GM21737 (cell line): Measurements from ENCODE around the gene SMIM41.

Source experiments
- ATAC-seq: cut with Tn5 transposase; IDR thresholded peaks from one replicate; pipeline ENCODE4 v1.9.1; 2021; ENCODE audit warnings: mild to moderate bottlenecking, moderate library complexity; ENCODE audit not compliant: unreplicated experiment

The SMIM41 gene

DNA sequence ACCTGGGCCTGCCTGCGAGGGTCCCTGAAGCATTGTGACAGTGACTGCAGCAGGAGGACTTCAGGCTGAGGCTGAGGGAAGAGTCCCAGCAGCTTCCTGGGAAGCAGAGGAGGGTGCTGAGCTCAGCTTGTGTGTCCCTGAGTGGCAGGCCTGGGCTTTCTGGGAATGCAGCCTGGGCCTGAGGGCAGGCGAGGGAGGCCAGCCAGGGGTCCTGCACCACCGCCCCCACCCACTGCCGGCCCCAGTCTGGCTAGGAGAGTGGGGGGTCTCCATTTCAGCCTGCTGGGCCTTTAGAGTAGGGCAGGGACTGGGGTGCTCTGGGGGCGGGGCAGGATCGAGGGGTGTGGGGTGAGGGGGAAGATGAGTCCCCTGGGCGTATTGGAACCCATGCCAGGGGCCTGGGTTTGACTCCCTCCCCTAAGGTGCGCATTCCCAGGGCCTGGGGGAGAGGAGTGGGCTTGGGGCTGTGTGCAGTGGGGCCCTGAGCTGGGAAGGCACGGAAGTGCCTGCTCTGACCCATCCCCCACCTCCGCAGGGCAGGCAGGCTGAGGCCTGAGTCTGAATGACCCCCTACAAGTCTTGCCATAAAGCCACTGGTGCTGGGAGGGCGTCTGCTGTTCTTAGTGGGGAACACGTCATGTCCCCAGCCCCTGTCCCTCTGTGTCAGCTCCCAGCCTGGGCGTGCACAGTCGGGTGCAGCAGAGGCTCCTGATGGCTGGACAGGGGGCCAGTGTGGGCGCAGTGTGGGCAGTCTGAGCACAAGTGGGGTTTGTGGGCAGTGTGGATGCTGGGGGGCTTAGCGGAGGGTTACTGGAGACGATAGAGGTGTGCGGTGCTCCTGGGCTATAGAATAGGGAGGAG is 66.0 kb downstream of the SMIM41 start:
- ATAC-seq, result no peak

DNA sequence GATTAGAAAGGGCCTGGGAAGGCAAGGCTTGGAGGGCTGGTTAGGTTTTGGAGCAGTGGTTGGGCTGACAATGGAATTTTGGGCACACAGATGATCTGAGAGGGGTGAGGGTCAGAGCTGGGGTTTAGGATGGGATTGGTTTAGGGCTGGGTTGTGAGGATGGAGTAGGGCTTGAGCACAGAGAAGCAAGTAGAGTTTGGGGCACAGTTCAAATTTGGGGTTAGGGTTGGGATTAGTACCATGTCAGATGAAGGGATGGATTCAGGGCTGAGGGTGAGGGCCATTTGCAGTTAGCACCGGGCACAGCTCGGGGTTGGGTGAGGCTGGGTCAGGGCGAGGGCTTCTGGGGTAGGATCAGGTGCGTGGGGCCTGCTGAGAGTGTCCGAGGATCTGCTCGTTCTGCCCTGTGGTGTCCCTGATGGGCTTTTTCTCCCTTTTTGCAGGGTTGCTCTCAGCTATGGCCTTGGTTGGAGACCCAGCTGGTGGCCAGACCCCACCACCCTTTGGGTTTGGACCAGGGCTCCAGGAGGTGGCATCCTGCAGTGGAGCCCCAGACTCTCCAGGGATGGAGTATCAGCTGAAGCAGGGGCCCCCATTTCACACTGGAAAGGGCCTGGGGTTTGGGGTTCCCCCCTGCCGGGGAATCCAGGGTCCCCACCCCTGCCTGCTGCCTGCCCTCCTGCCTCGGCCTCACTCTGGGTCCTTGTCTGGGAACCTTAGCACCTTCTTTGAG is 66.8 kb downstream of the SMIM41 start:
- ATAC-seq, result no peak

DNA sequence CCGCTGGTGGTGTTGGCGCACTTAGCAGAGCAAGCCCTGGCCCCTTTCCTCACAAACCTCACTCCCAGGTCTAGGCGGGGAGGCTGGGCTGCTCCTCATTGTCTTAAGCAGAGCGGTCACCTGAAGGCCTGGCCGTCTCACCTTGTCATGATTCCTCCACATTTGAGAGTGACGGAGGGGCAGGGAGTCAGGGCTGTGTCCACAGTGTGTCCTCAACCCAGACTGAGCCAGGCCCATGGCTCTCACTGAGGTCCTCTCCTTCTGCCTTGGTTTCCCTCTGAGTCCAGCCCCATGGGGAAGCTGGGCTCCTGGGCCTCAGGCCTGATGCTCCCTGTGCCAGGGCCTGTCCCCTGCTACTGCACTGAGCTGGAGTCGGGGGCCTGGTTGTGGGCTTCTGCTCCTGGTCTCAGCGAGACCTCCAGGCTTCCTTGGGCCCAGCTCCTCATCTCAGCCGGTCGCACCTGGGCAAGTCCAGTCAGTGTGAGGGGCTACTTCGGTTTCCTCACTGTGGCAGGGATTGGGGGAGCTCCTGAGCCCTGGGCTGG is 67.4 kb downstream of the SMIM41 start:
- no peak for ATAC-seq

DNA sequence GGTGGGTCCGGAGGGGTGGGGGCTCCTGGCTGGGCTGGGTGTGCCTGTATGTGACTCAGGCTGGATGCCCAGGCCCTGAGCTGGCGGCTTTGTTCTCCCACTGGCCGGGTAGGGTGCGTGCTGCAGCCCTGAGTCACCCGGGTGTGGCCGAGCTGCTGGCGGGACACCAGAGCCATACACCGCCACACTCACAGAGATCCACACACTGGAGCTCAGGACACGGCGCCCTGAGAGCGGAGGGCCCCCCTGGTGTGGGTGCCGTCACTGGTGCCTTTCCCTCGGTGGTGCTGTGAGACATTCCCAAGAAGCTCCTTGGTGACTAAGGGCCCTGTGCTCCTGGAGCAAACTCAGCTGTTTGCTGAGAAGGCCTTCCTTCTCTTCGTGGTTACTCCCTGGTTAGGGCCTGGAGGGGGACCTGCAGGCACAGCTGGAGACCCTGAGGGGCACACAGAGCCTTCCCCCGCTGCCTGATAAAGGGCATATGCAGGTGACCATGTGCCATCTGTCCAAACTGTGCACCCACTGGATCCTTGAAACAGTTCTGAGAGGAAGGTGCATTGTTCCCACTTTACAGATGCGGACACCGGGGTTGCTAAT is 68.0 kb downstream of the SMIM41 start:
- ATAC-seq, result no peak

DNA sequence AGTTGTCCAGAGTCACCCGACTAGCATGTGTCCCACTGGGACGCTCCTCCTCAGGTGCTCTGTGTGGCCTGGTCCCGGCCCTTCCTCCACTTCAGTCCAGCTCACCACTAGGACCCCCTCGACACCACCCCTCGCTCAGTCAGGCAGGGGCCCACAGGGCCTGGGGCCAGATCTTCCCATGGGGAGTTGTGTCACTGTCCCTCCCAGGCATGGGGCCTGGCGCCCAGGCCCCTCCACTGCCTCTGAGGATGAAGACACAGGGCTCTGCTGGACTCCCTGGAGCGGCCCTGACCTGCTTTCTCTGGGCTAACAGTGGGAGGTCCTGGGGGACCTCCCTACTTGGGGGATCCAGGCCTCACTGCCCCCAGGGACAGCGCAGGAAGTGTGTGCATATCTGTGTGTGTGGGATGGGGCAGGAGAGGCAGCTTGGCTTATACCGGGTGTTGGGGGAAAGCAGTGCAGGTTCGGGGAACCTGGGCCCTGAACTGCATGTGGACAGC is 68.5 kb downstream of the SMIM41 start:
- no peak for ATAC-seq

DNA sequence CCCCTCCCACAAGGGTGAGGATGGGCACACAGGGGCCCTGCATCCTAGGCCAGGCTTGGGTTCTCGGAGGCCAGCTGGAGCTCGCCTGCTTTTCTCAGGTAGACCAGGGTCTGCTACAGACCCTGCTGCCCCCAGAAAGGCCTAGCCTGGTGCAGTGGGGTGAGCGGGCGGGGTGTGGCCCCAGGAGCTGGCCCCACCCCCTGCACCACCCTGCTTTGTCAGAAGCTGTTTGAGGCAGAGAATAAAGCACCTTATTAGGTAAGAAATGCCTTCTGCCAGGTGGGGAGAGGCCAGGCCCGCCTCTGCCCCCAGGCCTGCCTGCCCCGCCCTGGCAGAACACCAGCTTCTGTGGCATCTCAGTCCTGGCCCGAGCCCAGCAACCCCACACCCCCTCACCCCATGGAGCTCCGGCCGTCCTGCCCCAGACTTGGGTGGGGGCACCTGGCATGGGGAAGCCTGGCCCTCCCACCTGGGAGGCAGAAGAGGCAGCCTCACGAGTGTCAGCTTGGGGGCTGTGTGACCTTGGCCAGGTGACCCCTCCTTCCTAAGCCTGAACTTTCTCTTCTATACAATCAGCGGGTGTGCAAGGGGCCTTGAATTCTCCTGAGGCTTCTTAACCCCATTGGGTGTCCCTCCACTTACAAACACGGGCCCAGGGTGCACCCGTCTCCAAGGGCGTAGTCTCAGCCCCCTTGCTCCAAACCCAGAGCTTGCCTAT is 69.1 kb downstream of the SMIM41 start:
- ATAC-seq, result no peak

DNA sequence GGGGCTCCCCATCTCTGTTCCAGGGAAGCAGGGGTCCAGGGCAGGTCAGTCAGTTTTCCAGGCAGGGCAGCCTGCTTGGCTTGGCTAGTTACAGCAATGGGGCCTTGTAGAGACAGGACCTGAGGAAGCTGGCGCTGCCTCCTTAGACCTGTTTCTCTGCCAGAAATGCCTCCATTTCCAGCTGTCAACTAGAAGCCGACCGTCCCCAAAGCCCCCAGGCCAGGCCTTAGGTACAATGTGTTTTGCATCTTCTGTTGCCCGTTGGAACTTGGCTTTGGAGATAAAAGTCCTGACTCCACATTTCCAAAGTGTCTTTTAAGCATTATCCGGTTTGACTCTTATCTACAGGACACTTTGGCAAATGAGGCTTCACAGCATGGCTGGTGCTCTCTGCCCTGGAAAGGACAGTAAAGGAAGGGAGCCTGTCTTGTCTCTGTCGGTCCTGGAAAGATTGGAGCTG is 69.7 kb downstream of the SMIM41 start:
- no peak for ATAC-seq

DNA sequence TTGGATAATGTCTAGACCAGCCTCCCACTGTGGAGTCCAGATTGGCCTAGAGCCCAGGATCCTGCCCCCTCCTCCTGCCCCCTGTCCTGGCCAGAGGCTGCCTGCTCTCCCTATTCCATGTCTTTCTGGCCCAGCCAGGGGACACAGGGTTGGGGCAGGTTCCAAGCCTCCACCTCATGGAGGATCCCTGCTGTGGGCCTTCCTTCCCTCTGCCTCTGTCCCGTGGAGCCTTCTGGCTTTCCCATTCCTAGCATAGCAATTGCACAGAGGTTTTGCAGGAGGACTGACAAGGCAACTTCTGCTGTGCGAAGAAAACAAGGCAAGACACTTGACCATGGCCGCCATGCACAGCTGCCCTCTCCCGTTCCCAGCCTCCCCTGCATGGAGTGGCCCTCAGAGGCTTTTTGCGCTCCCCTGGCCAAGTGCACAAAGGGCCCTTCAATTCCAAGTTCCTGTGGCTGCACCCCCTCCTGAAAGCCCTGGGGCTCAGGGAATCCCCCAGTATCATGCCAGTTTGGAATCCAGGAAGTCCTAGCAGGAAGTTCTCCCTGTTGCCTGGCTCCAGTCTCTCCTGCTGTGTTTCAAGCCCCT is 70.2 kb downstream of the SMIM41 start:
- ATAC-seq, result no peak

DNA sequence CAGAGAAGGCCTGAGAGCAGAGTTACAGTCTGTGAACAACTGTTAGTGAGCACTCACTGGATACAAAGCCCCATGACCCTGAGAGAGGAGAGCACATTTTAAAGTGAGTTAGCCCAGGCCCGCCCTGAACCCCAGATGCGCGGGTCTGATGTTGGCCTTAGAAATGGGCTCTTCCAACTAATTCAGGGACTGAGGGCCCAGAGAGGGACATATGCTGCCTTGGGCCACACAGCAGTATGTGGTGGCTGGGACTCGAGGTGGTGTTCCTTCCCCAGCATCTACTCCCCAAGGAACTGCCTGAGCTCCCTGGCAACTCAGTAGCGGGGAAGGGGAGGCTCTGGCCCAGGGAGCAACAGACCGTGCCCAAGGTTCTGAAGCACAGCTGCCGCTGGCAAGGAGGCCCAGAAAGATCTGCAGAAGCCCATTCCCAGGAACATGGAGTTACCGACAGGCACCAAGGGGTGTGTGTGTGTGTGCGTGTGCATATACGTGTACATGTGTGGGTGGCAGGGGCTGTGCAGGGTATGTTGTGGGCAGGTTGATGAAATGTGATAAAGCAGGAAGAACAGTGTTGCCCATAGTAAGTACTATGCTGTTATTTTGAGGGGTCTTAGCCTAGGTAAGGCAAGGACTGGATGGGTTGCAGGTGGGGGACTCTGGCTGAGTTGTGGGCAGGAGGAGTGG is 71.8 kb downstream of the SMIM41 start:
- ATAC-seq, result no peak

DNA sequence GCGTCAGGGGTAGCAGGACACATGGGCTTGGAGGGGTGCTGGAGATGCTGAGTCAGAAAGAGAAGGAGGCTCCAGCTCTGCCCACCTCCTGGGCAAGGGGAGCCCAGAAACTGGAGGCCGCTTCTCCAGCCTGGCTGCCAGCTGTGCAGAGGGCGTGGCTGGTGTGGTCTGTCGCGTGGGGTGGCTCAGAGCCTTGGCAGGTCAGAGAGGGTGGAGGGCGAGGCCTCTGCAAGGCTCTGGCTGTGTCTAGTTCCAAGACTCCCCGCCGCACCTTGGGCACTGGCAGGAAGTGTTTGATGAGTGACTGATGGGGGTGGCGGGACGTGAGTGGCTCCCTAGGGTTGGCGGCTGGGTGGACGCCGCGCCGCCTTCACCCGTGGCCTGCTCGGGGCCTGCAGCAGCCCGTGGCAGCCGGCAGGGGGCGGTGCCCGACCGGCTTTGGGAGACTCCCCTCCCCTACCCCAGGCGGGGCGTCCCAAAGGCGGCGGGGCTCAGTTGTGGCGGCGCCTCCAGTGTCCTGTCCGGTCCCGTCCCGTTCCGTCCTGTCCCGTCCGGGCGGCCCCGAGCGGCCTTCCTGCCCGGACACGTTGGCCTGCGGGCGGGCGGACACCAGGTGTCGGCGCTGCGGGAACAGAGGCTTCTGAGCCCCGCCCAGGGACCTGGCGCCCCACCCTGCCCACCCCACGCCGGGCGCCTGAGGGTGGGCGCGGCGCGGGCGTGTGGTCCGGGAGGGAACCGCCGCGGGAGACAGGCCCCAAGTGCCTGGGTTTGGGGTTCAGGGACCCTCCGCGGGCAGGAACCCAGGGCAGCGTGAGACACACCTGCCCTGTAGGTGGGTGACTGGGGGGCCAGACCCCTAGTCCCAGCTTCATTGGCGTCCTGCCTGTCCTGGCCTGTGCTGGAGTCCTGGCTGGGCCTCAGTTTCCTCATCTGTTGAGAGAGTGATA is 72.6 kb downstream of the SMIM41 start:
- ATAC-seq, result no peak

DNA sequence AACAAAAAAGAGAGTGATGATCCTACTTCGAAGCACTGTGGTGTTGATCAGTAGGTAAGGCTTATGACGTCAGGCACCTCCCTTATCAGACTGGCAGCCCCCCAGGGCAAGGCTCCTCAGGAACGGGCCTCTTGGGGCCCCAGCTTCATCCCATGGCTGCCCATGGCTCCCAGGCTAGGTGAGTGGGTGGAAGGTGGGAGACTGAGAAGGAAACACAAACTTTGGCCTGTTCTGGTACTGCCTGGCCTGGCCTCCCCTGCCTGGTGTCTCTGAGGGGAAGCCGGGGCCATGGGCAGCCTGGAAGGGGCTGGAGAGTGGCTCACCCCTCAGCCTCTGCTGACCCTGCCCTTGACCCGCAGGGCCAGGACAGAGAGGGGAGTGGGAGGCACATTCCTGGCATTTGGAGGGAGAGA is 73.4 kb downstream of the SMIM41 start:
- ATAC-seq, result no peak

DNA sequence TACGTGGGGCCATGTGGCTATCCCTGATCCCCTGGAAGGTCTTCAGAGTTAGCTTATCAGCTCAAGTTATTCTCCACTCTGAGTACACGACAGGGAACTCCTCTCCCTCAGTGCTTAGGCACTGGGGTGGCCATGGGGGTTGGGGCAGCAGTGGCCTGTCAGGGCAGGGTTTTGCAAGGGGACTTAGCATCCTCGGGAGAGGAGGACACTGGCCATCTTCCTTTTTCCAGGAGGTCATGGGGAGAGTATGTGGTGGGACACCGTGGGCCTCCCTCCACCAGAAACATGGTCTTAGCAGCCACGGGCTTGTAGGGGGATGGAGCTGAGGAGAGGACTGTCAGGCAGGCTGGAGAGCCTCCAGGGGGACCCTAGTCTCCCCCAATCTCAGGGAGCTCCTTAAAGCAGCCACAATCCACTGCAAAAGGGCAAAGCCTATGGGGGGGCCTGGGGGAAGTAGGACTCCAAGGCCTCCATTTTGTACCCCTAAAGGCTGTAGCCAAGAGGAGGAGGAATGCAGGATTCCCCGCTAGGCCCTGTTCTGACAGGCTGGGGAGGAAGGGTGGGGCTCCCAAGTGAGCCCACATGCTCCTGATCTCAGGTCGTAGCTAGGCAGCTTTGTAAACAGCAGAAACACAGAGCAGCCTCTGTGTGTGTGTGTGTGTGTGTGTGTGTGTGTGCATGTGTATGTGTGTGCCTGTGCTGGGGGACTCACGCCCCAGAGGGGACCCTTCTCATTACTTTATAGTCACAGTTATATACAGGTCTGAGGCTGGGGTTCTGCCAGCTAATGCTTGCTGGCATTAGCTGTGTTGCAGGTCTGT is 75.8 kb downstream of the SMIM41 start:
- no peak for ATAC-seq

DNA sequence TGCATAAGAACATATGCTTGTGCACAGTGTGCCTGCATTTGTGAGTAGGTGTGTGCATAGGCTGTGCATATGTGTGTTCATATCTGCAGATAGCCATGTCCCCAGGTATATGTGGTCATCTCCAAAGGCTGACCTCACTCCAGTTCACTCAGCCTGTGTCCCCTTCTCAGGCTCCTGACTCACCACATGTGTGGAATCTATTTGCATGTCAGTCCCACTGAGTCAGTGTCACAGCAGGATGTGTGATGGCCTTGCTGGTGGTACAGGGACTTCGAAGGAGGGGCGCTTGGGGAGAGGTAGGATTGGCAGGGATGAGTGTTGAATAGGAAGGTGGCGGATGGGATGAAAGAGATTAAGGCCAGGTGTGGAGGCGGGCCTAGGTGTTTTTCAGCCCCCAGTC is 76.8 kb downstream of the SMIM41 start:
- no peak for ATAC-seq

DNA sequence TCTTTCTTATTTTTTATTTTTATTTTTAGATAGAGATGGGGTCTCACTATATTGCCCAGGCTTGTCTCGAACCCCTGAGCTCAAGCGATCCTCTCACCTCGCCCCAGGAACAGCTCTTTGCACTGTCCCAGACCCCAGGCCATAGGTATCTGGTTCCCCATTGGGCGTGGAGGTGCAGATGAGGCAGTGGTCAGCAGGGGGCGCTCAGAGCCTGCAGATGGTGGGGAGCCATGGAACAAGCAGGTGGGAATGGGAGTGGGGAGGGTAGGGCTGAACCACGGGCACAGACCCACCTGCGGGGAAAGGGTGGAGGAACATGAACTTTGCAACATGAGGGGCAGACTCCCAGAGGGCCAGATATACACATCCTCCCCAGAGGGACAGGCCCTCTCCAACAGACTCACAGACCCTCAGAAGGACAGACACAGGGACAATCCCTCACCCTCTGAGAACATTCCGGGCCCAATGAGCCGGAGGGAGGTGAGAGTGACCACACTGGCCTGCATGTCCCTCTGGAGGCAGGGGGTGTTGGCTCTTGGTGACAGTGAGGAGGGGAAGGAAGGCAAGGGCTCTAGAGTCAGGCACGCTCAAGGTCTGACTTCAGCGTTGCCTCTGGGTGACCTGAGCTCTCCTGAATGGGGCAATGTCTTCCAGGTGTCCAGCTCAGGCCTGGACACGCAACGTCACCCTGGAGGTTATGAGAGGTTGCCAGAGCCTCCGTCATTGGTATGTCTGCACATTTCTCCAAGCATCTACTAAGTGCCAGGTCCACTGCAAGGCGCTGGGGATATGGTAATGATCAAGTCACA is 77.5 kb downstream of the SMIM41 start:
- no peak for ATAC-seq

DNA sequence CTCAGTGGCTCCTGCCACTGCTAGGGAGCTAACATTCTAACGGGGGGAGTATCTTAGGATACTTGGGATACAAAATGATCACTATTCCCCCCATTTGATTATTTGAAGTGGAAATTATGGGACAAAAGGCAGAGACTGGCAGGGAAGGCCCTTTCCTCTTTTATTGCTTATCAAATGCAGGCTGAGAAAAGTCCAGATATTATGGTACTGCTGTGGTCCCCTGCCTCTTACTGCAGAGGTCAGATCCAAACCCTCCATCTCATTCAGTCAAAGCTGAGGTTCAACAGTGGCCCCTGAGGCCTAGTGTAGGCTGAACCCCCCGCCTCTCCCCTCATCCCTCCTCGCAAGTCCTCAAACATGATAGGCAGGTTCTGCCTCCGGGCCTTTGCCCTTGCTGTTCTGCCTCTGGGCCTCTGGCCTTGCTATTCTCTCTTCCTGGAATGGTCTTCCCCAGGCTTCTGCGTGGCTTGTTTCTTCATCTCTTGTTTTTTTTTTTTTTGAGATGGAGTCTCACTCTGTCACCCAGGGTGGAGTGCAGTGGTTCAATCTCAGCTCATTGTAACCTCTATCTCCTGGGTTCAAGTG is 78.2 kb downstream of the SMIM41 start:
- ATAC-seq, result no peak
